C4-2B (cell line): ENCODE results near the gene NFASC.

ENCODE experiments used
- ZFX ChIP-seq: fragments of 450-650 bp; IDR thresholded peaks from 2 replicates; pipeline ENCODE4 v1.6.1; 2017
- TF ChIP-seq, protein P1 (sequence below): fragments of 450-650 bp; conservative IDR thresholded peaks from 2 replicates; pipeline ENCODE4 v1.5.1; 2017; ENCODE audit warnings: mild to moderate bottlenecking

DNA sequence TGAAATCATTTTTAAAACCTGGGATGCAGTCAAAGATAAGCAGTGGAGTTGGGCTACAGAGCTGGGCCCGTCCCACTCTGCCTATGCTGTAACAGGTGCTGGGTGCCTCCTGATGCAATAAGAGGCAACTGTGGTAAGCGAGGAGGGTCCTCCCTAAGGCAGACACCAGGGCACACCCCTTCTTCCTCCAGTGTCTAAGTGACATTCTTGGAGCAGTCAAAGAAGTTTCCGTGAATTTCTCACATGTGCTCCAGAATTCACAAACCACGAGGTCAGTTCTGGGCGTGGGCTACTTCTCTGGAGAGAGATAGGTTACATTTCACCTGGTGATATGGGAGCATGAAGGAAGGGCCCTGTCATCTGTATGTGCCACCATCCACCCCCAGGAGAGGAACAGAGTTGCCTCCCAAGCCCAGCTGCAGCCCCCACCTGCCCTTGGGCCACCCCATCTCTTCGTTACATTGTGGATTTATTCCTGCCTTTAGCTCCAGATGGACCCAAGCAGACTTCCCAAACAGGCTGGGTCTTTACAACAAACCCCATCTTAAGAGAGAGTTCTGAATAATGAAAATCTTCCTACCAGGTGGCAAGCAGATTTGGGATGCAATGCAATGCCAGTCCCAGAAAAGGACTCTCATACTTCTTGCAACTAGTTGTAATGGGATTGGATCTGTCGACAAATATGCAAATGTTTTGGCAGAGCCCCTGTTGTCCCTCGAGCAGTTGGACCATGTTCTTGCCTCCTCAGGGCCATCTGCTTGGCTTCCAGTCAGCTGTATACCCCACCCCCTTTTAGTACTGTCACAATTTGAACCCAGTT, 89.9 kb downstream of the NFASC start:
- TF ChIP-seq ZFX = no peak
- TF ChIP-seq, protein P1, sequence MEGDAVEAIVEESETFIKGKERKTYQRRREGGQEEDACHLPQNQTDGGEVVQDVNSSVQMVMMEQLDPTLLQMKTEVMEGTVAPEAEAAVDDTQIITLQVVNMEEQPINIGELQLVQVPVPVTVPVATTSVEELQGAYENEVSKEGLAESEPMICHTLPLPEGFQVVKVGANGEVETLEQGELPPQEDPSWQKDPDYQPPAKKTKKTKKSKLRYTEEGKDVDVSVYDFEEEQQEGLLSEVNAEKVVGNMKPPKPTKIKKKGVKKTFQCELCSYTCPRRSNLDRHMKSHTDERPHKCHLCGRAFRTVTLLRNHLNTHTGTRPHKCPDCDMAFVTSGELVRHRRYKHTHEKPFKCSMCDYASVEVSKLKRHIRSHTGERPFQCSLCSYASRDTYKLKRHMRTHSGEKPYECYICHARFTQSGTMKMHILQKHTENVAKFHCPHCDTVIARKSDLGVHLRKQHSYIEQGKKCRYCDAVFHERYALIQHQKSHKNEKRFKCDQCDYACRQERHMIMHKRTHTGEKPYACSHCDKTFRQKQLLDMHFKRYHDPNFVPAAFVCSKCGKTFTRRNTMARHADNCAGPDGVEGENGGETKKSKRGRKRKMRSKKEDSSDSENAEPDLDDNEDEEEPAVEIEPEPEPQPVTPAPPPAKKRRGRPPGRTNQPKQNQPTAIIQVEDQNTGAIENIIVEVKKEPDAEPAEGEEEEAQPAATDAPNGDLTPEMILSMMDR = no peak
